EH (cell line): ENCODE results near the gene NKD1.

Experiments used
- DNase-seq: peaks from one replicate; pipeline ENCODE4 v3.0.0-alpha.2; 2015; ENCODE audit warnings: low read depth

Gene NKD1

DNA sequence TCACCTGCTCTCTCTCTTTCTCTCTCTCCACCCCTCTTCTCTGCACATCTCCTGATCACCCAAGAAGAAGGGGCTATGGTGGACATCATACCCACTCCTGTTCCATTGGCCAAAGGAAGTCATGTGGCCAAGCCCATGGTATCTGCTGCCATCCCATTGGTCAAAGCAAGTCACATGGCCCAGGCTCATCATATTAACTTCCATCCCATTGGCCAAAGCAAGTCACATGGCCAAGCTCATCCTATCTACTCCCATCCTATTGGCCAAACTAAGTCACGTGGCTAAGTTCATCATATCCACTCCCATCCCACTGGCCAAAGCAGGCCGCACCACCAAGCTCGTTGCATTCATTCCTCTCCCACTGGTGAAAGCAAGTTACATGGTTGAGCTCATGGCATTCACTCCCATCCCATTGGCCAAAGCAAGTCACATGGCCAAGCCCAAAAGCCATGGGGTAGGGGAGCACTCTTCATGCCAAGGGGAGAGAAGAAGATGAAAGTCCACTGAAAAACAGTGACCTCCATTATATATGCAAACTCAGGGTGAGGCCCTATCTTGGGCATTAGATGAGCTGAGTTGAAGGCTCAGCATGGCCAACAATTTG lies 103.7 kb downstream of the NKD1 start:
- no peak for DNase-seq

DNA sequence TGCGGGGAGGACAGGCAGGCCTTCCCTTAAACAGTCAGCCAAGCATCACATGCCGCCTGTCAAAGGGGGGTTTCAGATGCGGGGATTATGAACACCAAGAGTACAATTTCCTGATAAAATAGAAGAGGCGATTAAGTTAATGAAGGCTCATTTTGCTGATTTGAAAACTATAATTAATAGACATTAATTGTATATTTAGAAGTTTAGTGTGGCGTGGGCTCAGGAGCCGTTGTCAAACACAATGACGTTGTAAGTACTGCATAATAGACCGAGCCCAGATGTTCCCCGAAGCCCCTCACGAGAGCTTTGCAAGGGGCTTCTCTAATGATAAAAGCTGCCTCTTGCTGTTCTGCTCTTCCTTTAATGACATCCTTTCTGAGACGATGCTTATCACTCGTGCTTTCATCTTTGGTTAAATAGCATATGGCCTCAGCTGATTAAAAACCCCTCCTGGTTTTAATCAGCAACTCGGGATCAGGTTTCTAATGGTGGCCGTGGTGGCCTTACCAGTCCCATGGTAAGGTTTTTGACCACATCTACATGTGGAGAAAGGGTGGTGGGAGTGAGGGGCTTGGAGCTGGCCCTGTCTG lies 104.7 kb downstream of the NKD1 start:
- DNase-seq, result no peak

DNA sequence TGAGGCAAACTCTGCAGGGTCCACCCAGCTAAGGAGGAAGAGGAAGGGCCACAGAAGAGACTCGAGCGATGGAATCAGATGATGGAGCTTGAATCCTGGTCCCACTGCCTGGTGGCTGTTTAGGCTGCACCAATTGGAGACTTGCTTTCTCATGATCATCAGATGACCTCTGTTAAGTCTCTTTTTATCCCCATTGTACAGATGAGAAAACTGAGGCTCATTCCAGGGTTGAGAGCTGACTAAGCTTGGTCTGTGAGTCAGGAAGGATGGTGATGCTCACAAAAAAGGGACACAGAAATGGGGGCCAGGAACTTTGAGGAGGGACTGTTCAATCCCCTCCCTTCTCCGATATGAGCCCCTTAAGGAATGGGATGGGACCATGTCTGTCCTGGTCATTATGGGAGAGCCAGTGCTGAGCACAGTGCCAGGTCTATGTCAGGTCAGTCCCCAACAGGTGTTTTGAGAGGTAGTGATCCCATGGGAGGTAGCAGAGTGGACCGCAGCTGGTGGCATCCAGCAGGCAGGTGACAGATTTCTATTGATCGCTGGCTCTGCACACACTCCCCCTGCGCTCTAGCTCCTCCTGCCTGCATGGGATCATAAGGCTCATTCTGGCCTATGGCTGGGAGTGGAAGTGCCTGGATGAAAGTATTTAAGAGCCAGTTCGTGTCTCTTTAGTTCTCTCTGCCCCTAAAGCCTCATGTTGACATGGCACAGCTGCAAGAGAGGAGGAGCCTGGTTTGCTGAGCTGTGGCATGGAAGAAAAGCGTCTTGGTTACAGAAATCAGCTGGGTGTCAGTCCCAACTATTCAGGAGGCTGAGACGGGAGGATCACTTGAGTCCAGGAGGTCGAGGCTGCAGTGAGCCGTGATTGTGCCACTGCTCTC lies 105.7 kb downstream of the NKD1 start:
- no peak for DNase-seq

DNA sequence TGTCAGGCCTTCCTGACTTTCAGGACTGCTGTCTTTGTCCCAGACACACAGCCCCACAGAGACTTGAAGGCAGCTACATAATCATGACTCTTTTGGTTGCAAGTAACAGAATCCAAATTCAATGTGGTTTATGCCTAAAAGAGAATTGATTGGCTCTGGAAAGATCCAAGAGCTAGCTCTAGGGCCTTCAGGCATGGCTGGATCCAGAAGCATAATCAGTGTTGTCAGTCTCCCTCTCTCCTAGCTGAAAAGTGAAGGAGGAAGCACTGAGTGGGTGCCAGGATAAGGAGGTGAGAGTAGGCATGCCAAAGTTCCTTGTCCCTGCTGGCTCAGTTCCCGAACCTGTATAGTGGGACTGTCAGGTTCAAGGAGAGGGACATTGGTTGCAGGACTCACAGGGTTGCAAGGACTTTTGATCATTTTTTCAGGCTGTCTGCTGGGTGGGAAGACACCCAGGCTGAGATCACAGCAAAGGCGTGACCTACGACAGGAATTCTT lies 107.4 kb downstream of the NKD1 start:
- DNase-seq, result no peak

DNA sequence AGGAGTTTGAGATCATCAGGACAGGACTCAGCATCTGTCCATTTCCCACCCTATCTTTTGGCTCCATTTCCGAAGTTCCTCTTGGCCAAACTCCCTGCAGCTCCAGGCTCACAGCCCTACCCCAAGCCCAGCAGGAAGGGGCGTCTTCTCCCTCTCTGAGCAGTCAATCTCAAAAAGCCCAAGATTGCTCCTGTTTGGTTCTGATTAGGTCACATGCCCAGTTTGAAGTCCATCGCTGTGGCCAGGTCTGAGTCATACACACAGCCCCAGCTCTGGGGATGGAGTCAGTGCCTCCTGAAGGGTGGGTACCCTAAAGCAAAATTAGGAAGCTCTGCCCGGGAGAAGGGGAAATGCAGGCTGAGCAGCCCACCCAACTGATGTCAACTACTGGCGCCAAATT lies 109.0 kb downstream of the NKD1 start:
- no peak for DNase-seq

DNA sequence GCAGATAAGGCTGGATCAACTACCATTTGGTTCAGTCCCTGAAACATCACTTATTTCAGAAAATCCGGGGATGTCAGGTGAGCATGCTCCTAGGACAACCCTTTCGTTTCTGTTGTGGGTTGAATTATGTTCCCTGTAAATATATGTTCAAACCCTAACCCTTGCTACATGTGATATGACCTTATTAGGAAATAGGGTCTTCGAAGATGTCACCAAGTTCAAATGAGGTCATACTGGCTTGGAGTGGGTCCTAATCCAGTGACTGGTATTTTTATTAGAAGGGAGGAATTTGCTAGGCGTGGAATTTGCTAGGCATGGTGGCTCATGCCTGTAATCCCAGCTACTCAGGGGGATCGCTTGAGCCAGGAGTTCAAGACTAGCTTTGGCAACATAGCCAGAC lies 111.6 kb downstream of the NKD1 start:
- peak; percentile 20 for DNase-seq

DNA sequence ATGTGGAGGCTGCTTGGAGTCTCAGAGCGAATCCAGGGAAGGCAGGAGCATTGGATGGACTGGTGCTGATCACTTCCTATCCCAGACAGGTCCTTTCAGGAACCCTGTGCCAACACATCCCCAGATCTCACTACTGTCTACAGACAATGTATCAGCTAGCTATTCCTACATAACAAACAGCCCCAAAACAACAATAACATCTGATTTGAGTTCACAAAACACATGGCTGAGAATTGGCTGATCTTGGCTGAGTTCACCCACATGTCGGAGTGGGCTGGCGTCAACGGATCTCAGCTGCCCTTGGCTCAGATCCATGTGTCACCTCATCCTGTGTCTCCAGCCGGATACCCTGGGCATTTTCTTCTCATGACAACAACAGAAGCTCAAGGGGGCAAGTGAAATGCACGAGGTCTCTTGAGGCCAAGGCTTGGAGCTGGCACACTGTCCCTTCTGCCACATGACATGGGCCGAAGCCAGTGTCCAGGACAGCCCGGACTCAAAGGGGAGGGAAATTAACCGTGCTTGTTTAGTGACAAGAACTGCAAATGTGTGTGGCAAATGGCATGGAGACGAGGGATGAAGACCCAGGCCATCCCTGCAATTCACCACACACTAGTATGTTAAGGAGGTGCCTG lies 114.2 kb downstream of the NKD1 start:
- DNase-seq, result no peak

DNA sequence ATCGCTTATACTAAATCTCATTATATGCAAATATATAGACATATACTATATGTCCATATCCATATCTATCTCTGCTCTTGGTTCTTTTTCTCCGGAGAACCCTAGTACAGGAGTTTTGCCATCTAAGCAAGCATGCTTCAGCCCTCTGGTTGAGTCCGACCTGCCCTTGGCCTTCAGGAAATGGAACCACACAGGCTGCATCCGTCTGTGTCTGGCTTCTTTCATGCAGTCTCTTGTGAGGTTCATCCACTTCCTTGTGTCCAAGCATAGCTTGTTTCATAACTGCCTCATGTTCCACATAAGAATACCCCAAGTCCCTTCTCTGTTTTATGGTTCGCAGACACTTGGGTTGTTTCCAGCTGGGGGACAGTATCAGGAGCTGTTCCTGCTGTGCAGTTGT lies 116.1 kb downstream of the NKD1 start:
- DNase-seq, result no peak

DNA sequence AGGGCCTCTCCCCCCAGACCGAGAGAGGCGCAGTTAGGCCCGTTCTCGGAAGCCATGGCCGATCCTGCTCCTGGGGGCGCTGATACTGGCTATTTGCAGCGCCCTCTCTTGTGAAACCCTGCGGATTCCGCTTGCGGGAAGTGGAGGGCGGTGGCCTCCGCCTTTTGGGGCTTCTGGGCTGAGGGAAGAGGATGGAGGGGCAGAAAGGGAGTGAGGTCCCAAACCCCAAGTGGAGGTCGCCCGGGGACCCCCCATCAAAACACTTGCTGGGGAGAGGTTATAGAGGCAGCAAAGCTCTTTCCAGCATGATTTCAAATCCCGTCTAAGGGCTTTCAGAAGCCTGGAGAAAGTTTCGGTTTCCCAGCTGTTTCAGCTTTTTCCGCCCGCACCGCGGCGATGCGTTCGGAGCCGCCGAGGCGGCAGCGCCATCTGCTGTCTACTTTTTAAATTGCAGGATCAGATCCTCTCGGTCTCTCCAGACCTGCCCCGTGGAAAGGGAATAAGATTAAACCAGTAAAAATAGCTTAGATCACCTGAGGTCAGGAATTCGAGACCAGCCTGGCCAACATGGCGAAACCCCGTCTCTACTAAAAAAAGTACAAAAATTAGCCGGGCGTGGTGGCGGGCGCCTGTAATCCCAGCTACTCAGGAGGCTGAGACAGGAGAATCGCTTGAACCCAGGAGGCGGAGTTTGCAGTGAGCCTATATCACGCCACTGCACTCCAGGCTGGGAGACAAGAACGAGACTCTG lies 117.1 kb downstream of the NKD1 start:
- DNase-seq, result peak; percentile 71

DNA sequence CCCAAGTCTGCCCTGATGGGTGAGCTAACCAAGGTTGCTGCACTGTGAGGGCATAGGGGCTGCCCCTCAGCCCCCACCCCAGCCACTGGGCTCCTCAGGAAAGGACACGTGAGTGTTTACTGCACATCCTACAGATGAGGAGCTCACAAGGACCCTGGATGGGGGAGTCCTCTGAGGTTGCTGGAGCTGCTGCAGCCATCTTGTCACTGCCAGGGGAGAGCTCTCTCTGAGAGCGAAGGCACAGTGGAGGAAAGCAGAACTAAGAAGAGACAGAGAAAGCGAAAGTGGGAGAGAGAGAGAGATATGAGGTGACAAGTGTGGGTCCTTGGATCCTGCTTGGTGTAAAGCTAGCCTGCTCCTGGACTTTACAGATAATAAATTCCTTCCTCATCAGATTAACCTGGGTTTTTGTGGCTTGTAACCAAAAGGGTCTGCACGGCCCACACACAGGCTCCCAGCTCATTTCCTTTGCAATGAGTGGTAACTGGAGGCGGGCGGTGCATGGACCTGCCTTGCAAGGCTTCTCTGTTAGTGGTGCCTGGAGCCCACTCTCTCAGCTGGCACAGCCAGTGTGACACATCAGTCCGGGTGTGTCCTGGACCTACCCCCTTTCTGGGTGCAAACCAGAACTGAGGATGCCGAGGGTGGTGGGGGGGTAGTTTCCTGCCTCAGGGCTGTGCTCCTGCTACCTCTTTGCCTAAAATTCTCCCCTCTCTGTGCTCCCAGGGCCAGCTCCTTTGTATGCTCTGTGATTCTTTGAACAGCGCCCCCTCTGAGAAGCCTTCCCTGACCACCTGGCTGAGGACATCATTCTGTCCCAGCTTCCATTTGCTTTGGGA lies 118.7 kb downstream of the NKD1 start:
- no peak for DNase-seq

DNA sequence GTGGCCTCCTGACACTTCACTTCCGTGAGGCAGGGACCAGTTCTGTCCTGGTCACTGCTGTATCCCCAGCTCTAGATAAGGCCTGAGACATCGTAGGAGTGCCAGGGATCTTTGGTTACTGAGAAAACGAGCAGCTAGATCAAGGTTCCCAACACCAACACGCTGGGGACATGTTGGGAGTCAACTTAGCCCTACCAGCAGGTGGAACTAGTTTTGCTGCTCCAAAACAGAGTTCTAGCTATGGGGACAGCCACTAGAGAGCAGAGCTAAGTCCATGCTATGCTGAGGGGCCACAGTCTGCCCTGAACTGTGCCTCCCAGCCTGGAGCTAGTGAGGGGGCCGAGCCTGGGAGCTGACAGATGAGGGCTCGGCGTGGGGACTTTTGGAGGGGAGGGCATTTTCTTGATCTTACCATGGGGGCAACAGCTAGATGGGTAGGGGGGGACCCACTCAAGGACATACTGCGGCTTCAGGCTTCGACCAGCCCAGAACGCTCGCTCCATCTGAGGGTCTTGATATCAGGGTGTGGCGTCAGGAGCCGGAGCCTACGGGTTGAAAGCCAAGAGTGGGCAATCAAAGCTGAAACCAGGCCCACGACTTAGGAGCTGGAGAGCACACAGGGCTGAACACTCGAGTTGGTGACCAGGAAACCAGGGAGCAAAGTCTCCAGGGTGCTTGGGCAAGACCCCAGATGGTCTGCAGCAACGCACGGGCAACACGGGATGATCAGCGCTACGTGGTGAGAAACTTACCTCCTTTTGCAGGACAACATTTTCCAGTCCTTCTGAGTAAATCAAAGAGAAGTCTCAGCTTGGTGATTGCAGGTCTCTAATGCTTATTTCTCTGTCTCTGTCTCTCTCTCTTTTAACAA lies 119.5 kb downstream of the NKD1 start:
- peak; percentile 9 for DNase-seq

DNA sequence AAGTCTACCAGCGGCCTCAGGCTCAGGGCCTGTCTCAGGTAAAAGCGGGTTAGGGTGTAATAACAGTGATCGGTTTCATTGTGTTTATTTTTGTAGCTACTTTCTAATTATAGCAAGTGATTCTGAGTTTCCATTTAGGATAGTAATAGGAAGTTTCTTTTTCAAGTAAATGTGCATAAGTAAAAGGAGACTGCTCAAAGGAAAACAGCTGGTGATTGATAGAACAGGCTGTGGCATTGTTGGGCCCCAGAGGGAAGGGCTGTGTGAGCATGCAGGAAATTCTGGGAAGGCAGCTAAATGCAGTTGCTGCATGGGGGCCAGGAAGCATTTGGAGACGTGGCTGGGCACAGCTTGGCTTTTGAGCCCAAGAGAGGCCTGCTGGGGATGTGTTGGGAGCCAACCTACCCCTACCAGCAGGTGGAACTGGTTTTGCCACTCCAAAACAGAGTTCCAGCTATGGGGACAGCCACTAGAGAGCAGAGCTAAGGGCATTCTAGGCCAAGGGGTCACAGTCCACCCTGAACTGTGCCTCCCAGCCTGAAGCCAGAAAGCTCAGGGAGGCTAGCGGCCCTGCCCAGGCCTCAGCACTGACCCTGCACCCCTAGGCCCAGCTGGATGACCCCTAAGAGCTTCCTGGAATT lies 120.3 kb downstream of the NKD1 start:
- DNase-seq, result no peak

DNA sequence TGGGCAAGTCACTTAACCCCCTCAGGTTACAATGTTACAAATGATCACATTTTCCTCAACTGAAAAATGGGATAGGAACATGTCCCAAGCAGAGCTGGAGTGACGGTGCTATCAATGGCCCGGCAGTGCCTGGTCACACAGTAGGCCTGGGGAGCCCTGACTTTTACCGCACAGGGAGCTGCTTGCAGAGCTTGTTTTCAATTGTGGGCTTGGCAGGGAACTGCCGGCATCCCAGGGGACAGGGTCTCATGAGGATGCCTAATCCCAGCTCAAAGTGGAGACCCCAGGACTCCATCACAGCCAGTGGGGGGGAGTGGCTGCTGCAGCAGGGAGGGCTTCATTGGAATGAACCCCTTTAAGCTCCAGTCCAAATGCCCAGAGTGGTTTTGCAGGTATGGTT lies 121.5 kb downstream of the NKD1 start:
- DNase-seq, result no peak

DNA sequence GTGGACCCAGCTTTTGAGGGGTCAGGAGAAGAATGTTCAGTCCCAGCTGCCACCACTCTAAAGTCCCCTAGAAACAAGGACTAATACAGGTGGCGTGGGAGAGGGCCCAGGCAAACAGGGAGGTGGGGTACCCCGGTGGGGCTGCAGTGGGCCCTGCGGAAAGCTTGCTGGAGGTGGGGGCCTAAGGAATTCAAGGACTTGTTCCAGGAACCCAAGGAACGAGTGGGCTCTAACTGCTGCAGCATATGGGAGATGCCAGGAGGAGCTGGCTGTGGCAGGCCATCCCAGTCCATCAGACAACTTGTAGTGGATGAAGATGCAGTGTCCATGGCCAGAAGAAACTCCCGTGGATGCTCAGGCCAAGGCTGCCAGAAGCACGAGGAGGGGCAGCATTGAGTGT lies 122.3 kb downstream of the NKD1 start:
- no peak for DNase-seq

DNA sequence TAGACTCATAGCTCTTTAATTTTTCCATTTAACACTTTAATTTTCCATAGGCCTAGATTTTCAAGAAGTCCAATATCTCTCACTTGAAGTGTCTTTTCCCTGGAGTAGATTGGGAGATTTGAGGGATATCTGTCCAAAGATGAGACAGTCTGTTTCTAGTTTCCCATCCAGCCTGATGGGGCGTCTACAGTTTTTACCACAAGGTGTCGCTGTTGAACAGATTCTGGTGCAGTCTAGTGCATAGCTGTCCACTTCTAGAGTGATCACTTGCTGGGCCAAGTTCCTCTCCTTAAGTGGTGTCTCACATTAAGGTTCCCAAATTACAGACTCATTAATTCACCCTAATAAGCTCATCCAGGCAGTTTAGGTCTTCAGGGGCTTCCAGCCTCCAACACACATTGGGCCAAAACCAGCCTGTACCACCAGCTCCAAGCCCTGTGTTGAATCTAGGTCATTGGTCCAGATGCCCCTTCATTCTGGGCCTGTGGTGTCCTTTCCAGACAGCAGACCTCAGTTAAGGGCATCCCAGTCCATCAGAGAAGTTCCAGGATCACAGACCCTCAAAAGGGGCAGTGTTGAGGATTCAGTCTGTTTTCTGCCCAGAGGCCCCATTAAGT lies 123.6 kb downstream of the NKD1 start:
- DNase-seq, result peak; percentile 25

DNA sequence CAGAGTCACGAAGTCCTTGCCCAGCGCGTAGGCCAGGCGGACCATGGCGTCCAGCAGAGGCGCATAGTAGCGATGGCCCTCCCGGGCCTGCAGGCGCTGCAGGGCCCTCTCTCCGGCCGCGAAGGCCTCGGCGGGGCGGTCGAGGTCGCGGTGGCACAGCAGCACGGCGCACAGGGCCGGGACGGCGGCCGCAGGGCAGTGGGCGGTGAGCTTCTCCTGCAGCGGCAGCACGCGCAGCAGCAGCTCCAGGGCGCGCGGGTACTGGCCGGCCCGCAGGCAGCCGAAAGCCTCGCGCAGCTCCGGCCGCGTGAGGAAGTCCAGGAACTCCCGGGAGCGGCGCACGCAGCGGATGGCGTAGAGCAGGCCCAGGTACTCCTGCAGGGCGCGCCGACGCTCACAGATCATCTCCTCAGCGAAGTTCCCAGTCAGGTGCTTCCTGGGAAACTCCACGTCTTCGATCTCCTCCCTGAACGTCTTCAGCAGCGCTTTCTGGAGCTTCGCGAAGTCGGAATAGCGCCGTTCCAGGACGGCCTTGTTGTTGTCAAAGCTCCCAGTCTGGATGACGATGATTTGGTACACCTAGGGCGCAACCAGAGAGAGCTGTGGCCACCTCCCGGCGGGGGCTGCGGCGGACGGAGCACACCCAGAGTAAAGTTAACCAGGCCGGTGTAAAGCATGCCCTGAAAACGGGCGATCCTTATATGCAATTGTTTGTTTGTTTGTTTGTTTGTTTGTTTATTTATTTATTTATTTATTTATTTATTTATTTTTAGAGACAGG lies 125.5 kb downstream of the NKD1 start:
- DNase-seq, result no peak

DNA sequence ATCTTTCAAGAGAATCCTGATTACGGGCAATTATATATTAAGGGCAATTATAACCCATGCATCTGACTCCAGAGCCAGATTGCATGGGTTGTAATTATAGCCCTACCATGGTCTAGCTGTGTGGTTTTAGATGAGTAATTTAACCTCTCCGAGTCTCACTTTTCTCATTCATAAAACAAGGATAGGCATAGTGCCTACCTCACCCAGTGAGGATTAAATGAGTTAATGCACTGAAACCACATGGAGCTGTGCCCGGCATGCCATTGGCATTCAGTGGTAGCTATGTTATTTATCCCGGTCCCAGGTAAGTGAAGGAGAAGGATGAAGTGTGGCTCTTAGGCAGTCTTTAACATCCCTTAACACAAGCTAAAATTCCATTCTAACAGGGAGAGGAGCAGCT lies 126.6 kb downstream of the NKD1 start:
- no peak for DNase-seq
